Trophoblast cell (in vitro differentiated cells and primary cell): Measurements from ENCODE around the gene LRP1.

Experiments
- DNase-seq, 2 donors: peaks; one replicate each; pipeline ENCODE4 v3.0.0-alpha.2; 2016
- H2AFZ ChIP-seq: 2 replicates; pipeline ENCODE4 v1.6.1; 2013; ENCODE audit warnings: low read length, moderate library complexity, mild to moderate bottlenecking; ENCODE audit not compliant: insufficient read depth, poor library complexity
- H2AK5ac ChIP-seq: 2 replicates; pipeline ENCODE4 v1.6.1; 2013; ENCODE audit warnings: mild to moderate bottlenecking, low read length
- H2BK120ac ChIP-seq: 2 replicates; pipeline ENCODE4 v1.6.1; 2013; ENCODE audit warnings: low read length, mild to moderate bottlenecking, moderate library complexity; ENCODE audit not compliant: insufficient read depth, poor library complexity
- H2BK12ac ChIP-seq: 2 replicates; pipeline ENCODE4 v1.6.1; 2013; ENCODE audit warnings: mild to moderate bottlenecking, low read length, moderate library complexity
- H2BK5ac ChIP-seq: 2 replicates; pipeline ENCODE4 v1.6.1; 2013; ENCODE audit warnings: low read length, low read depth, moderate library complexity, mild to moderate bottlenecking; ENCODE audit not compliant: poor library complexity
- H3K14ac ChIP-seq: 2 replicates; pipeline ENCODE4 v1.6.1; 2013; ENCODE audit warnings: mild to moderate bottlenecking, low read length
- H3K18ac ChIP-seq: 2 replicates; pipeline ENCODE4 v1.6.1; 2013; ENCODE audit warnings: mild to moderate bottlenecking, low read length
- H3K23ac ChIP-seq: 2 replicates; pipeline ENCODE4 v1.6.1; 2013; ENCODE audit warnings: low read length
- H3K27ac ChIP-seq: 2 replicates; pipeline ENCODE4 v1.5.1; 2013; ENCODE audit warnings: low read depth, mild to moderate bottlenecking, inconsistent platforms, low read length, moderate library complexity
- H3K27me3 ChIP-seq: 2 replicates; pipeline ENCODE4 v1.6.1; 2013; ENCODE audit warnings: inconsistent platforms, mild to moderate bottlenecking, low read length, moderate library complexity; ENCODE audit not compliant: insufficient read depth
- H3K36me3 ChIP-seq, 2 experiments: 1 replicate in 1 of 2; 2 replicates in 1 of 2; pipeline ENCODE4 v1.6.1; 2013; ENCODE audit warnings: low read length in 2 of 2, mild to moderate bottlenecking in 2 of 2, moderate library complexity in 1 of 2; ENCODE audit not compliant: insufficient read depth in 2 of 2, control insufficient read depth in 1 of 2
- H3K4ac ChIP-seq: 2 replicates; pipeline ENCODE4 v1.6.1; 2013; ENCODE audit warnings: low read depth, mild to moderate bottlenecking, low read length, moderate library complexity
- H3K4me1 ChIP-seq, 2 experiments: 1 replicate in 1 of 2; 2 replicates in 1 of 2; pipeline ENCODE4 v1.6.1; 2013; ENCODE audit warnings: low read length in 2 of 2, mild to moderate bottlenecking in 2 of 2, moderate library complexity in 1 of 2; ENCODE audit not compliant: insufficient read depth in 2 of 2, control insufficient read depth in 1 of 2
- H3K4me2 ChIP-seq: 2 replicates; pipeline ENCODE4 v1.6.1; 2013; ENCODE audit warnings: inconsistent platforms, mild to moderate bottlenecking, low read length, moderate library complexity
- H3K4me3 ChIP-seq: 2 replicates; pipeline ENCODE4 v1.5.1; 2013; ENCODE audit warnings: mild to moderate bottlenecking, low read depth, low read length, inconsistent platforms
- H3K79me1 ChIP-seq: one replicate; pipeline ENCODE4 v1.6.1; 2013; ENCODE audit warnings: low read length
- H3K79me2 ChIP-seq: 2 replicates; pipeline ENCODE4 v1.6.1; 2013; ENCODE audit warnings: low read length, mild to moderate bottlenecking; ENCODE audit not compliant: control insufficient read depth, insufficient read depth, poor library complexity
- H3K9ac ChIP-seq: 2 replicates; pipeline ENCODE4 v1.6.1; 2013; ENCODE audit warnings: mild to moderate bottlenecking, low read length
- H3K9me3 ChIP-seq: 2 replicates; pipeline ENCODE4 v1.6.1; 2013; ENCODE audit warnings: low read depth, mild to moderate bottlenecking, control low read depth, inconsistent platforms, low read length; ENCODE audit not compliant: insufficient read depth
- H4K12ac ChIP-seq: 2 replicates; pipeline ENCODE4 v1.6.1; 2013; ENCODE audit warnings: low read depth, mild to moderate bottlenecking, low read length, moderate library complexity
- H4K8ac ChIP-seq: 2 replicates; pipeline ENCODE4 v1.6.1; 2013; ENCODE audit warnings: low read depth, mild to moderate bottlenecking, low read length, moderate library complexity
- H4K91ac ChIP-seq: one replicate; pipeline ENCODE4 v1.6.1; 2013; ENCODE audit warnings: low read depth, mild to moderate bottlenecking, low read length, moderate library complexity
- WGBS: extraction: QIAGEN DNeasy Blood & Tissue Kit; methylation state at CpG from one replicate; pipeline ENCODE4 v1.1.7; 2013; ENCODE audit warnings: missing lambda C conversion rate; ENCODE audit not compliant: insufficient read length, insufficient coverage; ENCODE audit errors: extremely low coverage; 5-methylcytosine and 5-hydroxymethylcytosine counted together

The LRP1 gene

GRCh38 chr12:57085999-57086492 lies 42.2 kb upstream of the LRP1 start:
- peak overlapping the region; percentile 26 for H4K91ac ChIP-seq
- peak overlapping the region; percentile 65 for H2AK5ac ChIP-seq
- no peaks in the 10 kb centered on the region for H3K9me3 ChIP-seq
- H4K8ac ChIP-seq, result peak overlapping the region; percentile 77
- H3K18ac ChIP-seq, result peak overlapping the region; percentile 75
- DNase-seq, result peak in 1 of 2 donors; percentile 20
- H4K12ac ChIP-seq, result peak overlapping the region; percentile 36
- H2AFZ ChIP-seq, result no peak overlapping the region
- peak overlapping the region; percentile 81 for H2BK5ac ChIP-seq
- H3K23ac ChIP-seq, result no peak overlapping the region
- peak overlapping the region; percentile 36 for H3K27ac ChIP-seq
- peaks cover 11 to 16% of the 10 kb centered on the region in 2 experiments for H3K4me1 ChIP-seq
- peaks cover 23% of the 10 kb centered on the region for H3K79me1 ChIP-seq
- H3K4me3 ChIP-seq, result no peak overlapping the region
- no peak overlapping the region for H3K4ac ChIP-seq
- H3K14ac ChIP-seq, result peak overlapping the region; percentile 54
- no peaks in the 10 kb centered on the region for H3K27me3 ChIP-seq
- peak overlapping the region; percentile 60 for H3K4me2 ChIP-seq
- no peak overlapping the region for H3K9ac ChIP-seq
- no peak overlapping the region for H2BK12ac ChIP-seq
- H3K36me3 ChIP-seq, result peaks cover 4 to 5% of the 10 kb centered on the region in 2 experiments
- H3K79me2 ChIP-seq, result peaks cover 25% of the 10 kb centered on the region
- no CpG with 5 or more reads among the region's 12 CpGs for WGBS
- H2BK120ac ChIP-seq, result peak overlapping the region; percentile 45

- peaks cover 23% of the 10 kb centered on the region for H3K79me1 ChIP-seq
- H4K91ac ChIP-seq, result peak overlapping the region; percentile 99
- peak overlapping the region; percentile 79 for H2AFZ ChIP-seq
- H3K23ac ChIP-seq, result no peak overlapping the region
- H3K9me3 ChIP-seq, result no peaks in the 10 kb centered on the region
- H3K4me1 ChIP-seq, result peaks cover 15 to 16% of the 10 kb centered on the region in 2 experiments
- H3K4me2 ChIP-seq, result peak overlapping the region; percentile 60
- H2AK5ac ChIP-seq, result peak overlapping the region; percentile 86
- H3K79me2 ChIP-seq, result peaks cover 27% of the 10 kb centered on the region
- peak overlapping the region; percentile 92 for H3K9ac ChIP-seq
- peak overlapping the region; percentile 80 for H3K18ac ChIP-seq
- H3K27me3 ChIP-seq, result no peaks in the 10 kb centered on the region
- peak in 1 of 2 donors; percentile 36 for DNase-seq
- H3K36me3 ChIP-seq, result peaks cover 10% of the 10 kb centered on the region in 2 experiments
- peak overlapping the region; percentile 71 for H3K4me3 ChIP-seq
- H4K8ac ChIP-seq, result peak overlapping the region; percentile 94
- H2BK5ac ChIP-seq, result peak overlapping the region; percentile 99
- H2BK12ac ChIP-seq, result peak overlapping the region; percentile 76
- H3K4ac ChIP-seq, result peak overlapping the region; percentile 84
- no CpG with 5 or more reads among the region's 14 CpGs for WGBS
- H2BK120ac ChIP-seq, result peak overlapping the region; percentile 97
- peak overlapping the region; percentile 94 for H4K12ac ChIP-seq
- H3K14ac ChIP-seq, result peak overlapping the region; percentile 92
- H3K27ac ChIP-seq, result peak overlapping the region; percentile 96
Measured at GRCh38 chr12:57086493-57087009, 41.7 kb upstream of the LRP1 start.

DNA sequence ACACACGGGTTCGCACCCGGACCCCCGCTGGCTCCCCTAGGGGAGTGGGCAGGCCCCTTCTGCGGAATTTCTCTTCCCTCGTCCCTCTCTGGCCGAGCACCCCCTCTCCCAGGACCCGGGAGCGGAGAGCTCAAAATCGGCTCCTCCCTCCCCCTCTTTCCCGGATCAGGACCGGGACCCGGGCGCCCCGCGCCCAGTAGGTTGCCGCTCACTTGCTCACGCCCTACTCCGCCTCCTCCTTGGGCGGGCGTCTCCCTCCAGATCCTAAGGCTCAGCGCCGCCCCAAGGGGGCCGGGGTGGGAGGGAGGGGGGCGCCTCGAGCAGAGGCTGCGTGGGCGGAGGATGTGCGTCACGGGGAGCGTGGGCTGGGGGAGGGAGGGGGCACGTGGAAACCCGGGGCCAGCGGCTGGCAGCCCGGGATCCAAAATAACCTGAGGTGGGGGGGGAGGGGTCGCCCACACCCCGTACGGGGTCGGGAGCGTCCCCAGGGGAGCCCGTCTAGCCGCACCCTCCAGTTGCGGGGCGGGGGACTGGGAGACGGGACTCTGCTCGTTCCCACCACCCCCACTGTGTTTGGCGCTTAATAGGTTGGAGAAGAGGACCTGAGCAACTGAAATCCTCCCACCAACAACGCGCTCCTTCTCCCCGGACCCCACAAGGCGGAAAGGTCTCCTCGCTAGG lies 41.1 kb upstream of the LRP1 start:
- Histone ChIP-seq H3K27me3 (no peaks in the 10 kb centered on the region), H2AFZ (peak overlapping the region; percentile 85)
- no CpG with 5 or more reads among the region's 52 CpGs for WGBS

DNA sequence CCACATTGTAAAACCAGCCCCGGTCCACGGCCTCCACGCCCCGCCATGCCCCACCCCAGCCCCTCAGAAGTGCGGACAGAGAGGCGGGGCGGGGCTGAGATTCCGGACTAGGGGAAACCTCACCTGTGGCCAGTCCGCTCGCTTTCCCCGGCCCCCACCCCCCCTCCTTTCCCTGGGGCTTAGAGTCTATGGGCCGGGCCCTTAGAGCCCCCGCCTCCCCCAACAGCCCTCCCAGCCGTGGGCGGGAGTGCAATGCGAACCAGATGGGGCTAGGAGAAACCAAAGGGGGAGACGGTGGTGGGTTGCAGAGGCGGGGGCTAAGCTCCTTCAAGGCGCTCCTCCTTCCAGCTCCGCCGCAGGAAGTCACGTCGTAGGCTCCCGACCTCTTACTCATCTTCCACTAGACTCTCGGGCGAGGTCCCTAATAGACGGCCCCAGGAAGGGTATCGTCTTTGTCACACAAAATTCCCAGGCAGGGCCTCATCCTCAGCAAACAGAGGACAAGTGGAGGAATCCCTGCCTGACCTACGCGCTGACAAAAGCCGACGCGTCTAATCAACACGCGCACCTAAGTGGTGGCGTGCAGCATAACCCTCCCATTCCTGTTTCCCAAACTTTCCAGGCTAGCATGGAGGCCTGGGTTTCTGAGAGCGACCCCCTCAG lies 40.5 kb upstream of the LRP1 start:
- Histone ChIP-seq H4K8ac (peak overlapping the region; percentile 94), H3K79me2 (peaks cover 27% of the 10 kb centered on the region), H3K4me3 (peak overlapping the region; percentile 71), H3K4me2 (peak overlapping the region; percentile 60), H4K12ac (peak overlapping the region; percentile 97), H3K36me3 (peaks cover 22 to 23% of the 10 kb centered on the region in 2 experiments), H3K4ac (peak overlapping the region; percentile 96), H2BK12ac (peak overlapping the region; percentile 62), H3K14ac (peak overlapping the region; percentile 94), H3K79me1 (peaks cover 23% of the 10 kb centered on the region), H2AK5ac (peak overlapping the region; percentile 89), H3K27me3 (no peaks in the 10 kb centered on the region), H3K27ac (peak overlapping the region; percentile 96), H2BK120ac (peak overlapping the region; percentile 94), H2BK5ac (peak overlapping the region; percentile 97), H4K91ac (peak overlapping the region; percentile 97), H3K23ac (no peak overlapping the region), H3K18ac (peak overlapping the region; percentile 97), H2AFZ (peak overlapping the region; percentile 85), H3K9me3 (no peaks in the 10 kb centered on the region), H3K9ac (peak overlapping the region; percentile 55), H3K4me1 (peaks cover 15 to 16% of the 10 kb centered on the region in 2 experiments)
- no CpG with 5 or more reads among the region's 37 CpGs for WGBS
- peak; percentile 72 to 79 for DNase-seq

More for the DNA sequence above, 41.1 kb upstream of the LRP1 start:
- peaks cover 27% of the 10 kb centered on the region for H3K79me2 ChIP-seq
- peak overlapping the region; percentile 96 for H3K4ac ChIP-seq
- H3K4me3 ChIP-seq, result peak overlapping the region; percentile 71
- peak overlapping the region; percentile 97 for H3K18ac ChIP-seq
- peak overlapping the region; percentile 87 for H2AK5ac ChIP-seq
- peaks cover 15 to 16% of the 10 kb centered on the region in 2 experiments for H3K4me1 ChIP-seq
- peak overlapping the region; percentile 92 for H3K9ac ChIP-seq
- no peak overlapping the region for H3K23ac ChIP-seq
- H3K4me2 ChIP-seq, result peak overlapping the region; percentile 60
- DNase-seq, result peak; percentile 42 to 52
- H2BK120ac ChIP-seq, result peak overlapping the region; percentile 97
- H3K14ac ChIP-seq, result peak overlapping the region; percentile 94
- H2BK12ac ChIP-seq, result peak overlapping the region; percentile 76
- peak overlapping the region; percentile 99 for H4K91ac ChIP-seq
- peak overlapping the region; percentile 97 for H4K12ac ChIP-seq
- H3K36me3 ChIP-seq, result peaks cover 16% of the 10 kb centered on the region in 2 experiments
- H2BK5ac ChIP-seq, result peak overlapping the region; percentile 99
- H3K79me1 ChIP-seq, result peaks cover 23% of the 10 kb centered on the region
- peak overlapping the region; percentile 94 for H4K8ac ChIP-seq
- H3K9me3 ChIP-seq, result no peaks in the 10 kb centered on the region
- peak overlapping the region; percentile 96 for H3K27ac ChIP-seq
